H1 (cell line): ENCODE results near the gene ARHGAP15. TPM values are rescaled to one million over a fixed set of nuclear protein-coding genes. Genes with fewer than 3 reads are reported as not detected.

ENCODE experiments used
- EP300 ChIP-seq, 2 experiments: IDR thresholded peaks; 1 replicate in 1 of 2; 2 replicates in 1 of 2; pipeline ENCODE4 v1.6.1; 2011 to 2012; ENCODE audit warnings: low read depth in 2 of 2, low read length in 2 of 2, mild to moderate bottlenecking in 2 of 2, borderline replicate concordance in 1 of 2, inconsistent platforms in 1 of 2, moderate library complexity in 1 of 2
- HDAC2 ChIP-seq, 2 experiments: fragments of 300-600 bp in 1 of 2; sonication (generic) in 1 of 2; IDR thresholded peaks; 2 replicates each; pipeline ENCODE4 v1.6.1; 2011 to 2012; ENCODE audit warnings: low read depth in 2 of 2, low read length in 2 of 2, mild to moderate bottlenecking in 2 of 2, moderate library complexity in 2 of 2, borderline replicate concordance in 1 of 2, inconsistent platforms in 1 of 2
- HDAC6 ChIP-seq: IDR thresholded peaks from one replicate; pipeline ENCODE4 v1.7.1; 2012; ENCODE audit warnings: low read depth, mild to moderate bottlenecking, inconsistent platforms, low read length, moderate library complexity
- MAFK ChIP-seq: IDR thresholded peaks from 2 replicates; pipeline ENCODE4 v1.6.1; 2012; ENCODE audit warnings: low read depth, mild to moderate bottlenecking, improper control_type of control experiment, low read length
- RXRA ChIP-seq: IDR thresholded peaks from 2 replicates; pipeline ENCODE4 v1.6.1; 2011; ENCODE audit warnings: low read depth, mild to moderate bottlenecking, low read length, moderate library complexity; ENCODE audit not compliant: insufficient read depth
- SP1 ChIP-seq: IDR thresholded peaks from 2 replicates; pipeline ENCODE4 v1.6.1; 2011; ENCODE audit warnings: low read depth, low read length
- SP2 ChIP-seq: IDR thresholded peaks from 2 replicates; pipeline ENCODE4 v1.6.1; 2012; ENCODE audit warnings: mild to moderate bottlenecking, low read length, inconsistent platforms
- SP4 ChIP-seq: IDR thresholded peaks from 2 replicates; pipeline ENCODE4 v1.6.1; 2012; ENCODE audit warnings: low read length, inconsistent platforms
- TAF7 ChIP-seq: optimal IDR thresholded peaks from 2 replicates; pipeline ENCODE3; 2011; ENCODE audit warnings: low read depth, mild to moderate bottlenecking, inconsistent platforms, low read length, moderate library complexity, borderline replicate concordance
- ZNF274 ChIP-seq: IDR thresholded peaks from 2 replicates; pipeline ENCODE4 v1.7.0; 2012; ENCODE audit warnings: low read length, borderline replicate concordance; ENCODE audit errors: extremely low read depth
- polyA plus RNA-seq, 7 experiments: library from polyadenylated mRNA; depleted of rRNA in 3 of 7; stranded (reverse) in 5 of 7; unstranded in 2 of 7; fragments of >200 nt in 5 of 7; fragments of 200-250 nt in 2 of 7; gene quantifications; 1 replicate in 5 of 7; 2 replicates in 1 of 7; 4 replicates in 1 of 7; pipeline versions ENCODE4 v1.2.1 to v1.2.3, GENCODE V29; 2011 to 2013; ENCODE audit warnings: missing spikeins in 2 of 7, mixed read lengths in 2 of 7
- total RNA-seq: library from RNA; stranded (reverse); fragmentation: NEBNext Ultra II Directional; extraction: Animal tissue kit (Norgen Biotek cat#: 25700); gene quantifications from 2 replicates; pipeline ENCODE4 v1.2.1, GENCODE V29; 2021
- TF ChIP-seq, protein P1 (sequence below): fragments of 300-600 bp; sonication (generic); IDR thresholded peaks from 2 replicates; pipeline ENCODE4 v1.7.1; 2012; ENCODE audit warnings: low read length, moderate library complexity, mild to moderate bottlenecking, inconsistent platforms; ENCODE audit not compliant: insufficient replicate concordance
- TF ChIP-seq, protein P2 (sequence below): IDR thresholded peaks from 2 replicates; pipeline ENCODE4 v1.6.1; 2012; ENCODE audit warnings: inconsistent platforms

The ARHGAP15 gene
- total and polyA plus RNA-seq, 2 of the 8 experiments (the other 6 are each of a cell fraction or from before 2014, with no cell fraction given): not detected

DNA sequence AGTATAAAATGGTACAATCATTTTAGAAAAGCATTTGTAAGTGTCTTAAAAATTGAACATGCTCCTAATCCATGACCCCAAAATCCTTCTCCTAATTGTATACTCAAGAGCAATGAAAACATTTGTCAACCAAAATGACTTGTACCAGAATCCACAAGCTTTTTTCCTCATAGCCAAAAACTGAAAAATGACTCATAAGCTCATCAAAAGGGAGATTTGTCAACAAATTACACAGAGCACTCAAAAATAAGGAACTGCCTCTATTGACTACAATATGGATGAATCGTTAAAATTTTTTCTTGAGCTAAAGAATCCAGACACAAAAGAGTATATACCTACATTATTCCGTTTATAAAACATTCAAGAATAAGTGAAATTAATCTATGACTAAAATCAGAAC is 544.8 kb downstream of the ARHGAP15 start (continued):
- TF ChIP-seq, protein P1, sequence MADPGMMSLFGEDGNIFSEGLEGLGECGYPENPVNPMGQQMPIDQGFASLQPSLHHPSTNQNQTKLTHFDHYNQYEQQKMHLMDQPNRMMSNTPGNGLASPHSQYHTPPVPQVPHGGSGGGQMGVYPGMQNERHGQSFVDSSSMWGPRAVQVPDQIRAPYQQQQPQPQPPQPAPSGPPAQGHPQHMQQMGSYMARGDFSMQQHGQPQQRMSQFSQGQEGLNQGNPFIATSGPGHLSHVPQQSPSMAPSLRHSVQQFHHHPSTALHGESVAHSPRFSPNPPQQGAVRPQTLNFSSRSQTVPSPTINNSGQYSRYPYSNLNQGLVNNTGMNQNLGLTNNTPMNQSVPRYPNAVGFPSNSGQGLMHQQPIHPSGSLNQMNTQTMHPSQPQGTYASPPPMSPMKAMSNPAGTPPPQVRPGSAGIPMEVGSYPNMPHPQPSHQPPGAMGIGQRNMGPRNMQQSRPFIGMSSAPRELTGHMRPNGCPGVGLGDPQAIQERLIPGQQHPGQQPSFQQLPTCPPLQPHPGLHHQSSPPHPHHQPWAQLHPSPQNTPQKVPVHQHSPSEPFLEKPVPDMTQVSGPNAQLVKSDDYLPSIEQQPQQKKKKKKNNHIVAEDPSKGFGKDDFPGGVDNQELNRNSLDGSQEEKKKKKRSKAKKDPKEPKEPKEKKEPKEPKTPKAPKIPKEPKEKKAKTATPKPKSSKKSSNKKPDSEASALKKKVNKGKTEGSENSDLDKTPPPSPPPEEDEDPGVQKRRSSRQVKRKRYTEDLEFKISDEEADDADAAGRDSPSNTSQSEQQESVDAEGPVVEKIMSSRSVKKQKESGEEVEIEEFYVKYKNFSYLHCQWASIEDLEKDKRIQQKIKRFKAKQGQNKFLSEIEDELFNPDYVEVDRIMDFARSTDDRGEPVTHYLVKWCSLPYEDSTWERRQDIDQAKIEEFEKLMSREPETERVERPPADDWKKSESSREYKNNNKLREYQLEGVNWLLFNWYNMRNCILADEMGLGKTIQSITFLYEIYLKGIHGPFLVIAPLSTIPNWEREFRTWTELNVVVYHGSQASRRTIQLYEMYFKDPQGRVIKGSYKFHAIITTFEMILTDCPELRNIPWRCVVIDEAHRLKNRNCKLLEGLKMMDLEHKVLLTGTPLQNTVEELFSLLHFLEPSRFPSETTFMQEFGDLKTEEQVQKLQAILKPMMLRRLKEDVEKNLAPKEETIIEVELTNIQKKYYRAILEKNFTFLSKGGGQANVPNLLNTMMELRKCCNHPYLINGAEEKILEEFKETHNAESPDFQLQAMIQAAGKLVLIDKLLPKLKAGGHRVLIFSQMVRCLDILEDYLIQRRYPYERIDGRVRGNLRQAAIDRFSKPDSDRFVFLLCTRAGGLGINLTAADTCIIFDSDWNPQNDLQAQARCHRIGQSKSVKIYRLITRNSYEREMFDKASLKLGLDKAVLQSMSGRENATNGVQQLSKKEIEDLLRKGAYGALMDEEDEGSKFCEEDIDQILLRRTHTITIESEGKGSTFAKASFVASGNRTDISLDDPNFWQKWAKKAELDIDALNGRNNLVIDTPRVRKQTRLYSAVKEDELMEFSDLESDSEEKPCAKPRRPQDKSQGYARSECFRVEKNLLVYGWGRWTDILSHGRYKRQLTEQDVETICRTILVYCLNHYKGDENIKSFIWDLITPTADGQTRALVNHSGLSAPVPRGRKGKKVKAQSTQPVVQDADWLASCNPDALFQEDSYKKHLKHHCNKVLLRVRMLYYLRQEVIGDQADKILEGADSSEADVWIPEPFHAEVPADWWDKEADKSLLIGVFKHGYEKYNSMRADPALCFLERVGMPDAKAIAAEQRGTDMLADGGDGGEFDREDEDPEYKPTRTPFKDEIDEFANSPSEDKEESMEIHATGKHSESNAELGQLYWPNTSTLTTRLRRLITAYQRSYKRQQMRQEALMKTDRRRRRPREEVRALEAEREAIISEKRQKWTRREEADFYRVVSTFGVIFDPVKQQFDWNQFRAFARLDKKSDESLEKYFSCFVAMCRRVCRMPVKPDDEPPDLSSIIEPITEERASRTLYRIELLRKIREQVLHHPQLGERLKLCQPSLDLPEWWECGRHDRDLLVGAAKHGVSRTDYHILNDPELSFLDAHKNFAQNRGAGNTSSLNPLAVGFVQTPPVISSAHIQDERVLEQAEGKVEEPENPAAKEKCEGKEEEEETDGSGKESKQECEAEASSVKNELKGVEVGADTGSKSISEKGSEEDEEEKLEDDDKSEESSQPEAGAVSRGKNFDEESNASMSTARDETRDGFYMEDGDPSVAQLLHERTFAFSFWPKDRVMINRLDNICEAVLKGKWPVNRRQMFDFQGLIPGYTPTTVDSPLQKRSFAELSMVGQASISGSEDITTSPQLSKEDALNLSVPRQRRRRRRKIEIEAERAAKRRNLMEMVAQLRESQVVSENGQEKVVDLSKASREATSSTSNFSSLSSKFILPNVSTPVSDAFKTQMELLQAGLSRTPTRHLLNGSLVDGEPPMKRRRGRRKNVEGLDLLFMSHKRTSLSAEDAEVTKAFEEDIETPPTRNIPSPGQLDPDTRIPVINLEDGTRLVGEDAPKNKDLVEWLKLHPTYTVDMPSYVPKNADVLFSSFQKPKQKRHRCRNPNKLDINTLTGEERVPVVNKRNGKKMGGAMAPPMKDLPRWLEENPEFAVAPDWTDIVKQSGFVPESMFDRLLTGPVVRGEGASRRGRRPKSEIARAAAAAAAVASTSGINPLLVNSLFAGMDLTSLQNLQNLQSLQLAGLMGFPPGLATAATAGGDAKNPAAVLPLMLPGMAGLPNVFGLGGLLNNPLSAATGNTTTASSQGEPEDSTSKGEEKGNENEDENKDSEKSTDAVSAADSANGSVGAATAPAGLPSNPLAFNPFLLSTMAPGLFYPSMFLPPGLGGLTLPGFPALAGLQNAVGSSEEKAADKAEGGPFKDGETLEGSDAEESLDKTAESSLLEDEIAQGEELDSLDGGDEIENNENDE: no peak
- no peak for TF ChIP-seq HDAC2 (IDR thresholded peaks at IDR 0.05; ENCODE audit: borderline replicate concordance in 1 of 2, low read depth in 2 of 2, low read length in 2 of 2)
- TF ChIP-seq MAFK: no peak
- no peak for TF ChIP-seq SP1
- no peak for TF ChIP-seq EP300 (IDR thresholded peaks at IDR 0.05; ENCODE audit: borderline replicate concordance in 1 of 2, low read depth in 2 of 2, low read length in 2 of 2)
- TF ChIP-seq RXRA: no peak
- TF ChIP-seq, protein P2, sequence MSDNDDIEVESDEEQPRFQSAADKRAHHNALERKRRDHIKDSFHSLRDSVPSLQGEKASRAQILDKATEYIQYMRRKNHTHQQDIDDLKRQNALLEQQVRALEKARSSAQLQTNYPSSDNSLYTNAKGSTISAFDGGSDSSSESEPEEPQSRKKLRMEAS: no peak
- no peak for TF ChIP-seq HDAC6
- TF ChIP-seq TAF7: no peak
- no peak for TF ChIP-seq ZNF274
- TF ChIP-seq SP2: no peak
- TF ChIP-seq SP4: no peak
